Astrocyte (in vitro differentiated cells and primary cell): ENCODE measurements around the gene ZNF362. TPM values are rescaled to one million over a fixed set of nuclear protein-coding genes. Genes with fewer than 3 reads are reported as not detected.

Experiments
- DNase-seq: peaks from one replicate; pipeline ENCODE4 v3.0.0-alpha.2; 2010; ENCODE audit warnings: low read depth
- FAIRE-seq: peaks from 2 replicates; lab custom pipeline; 2011; peaks lifted over from hg19 to GRCh38; lab: Jason Lieb, UNC
- H2AFZ ChIP-seq: 2 replicates; pipeline ENCODE4 v1.6.0; 2012; ENCODE audit warnings: low read depth, low read length, inconsistent platforms
- H3K27ac ChIP-seq: 2 replicates; pipeline ENCODE4 v1.5.1; 2011; ENCODE audit warnings: low read depth, low read length, inconsistent platforms
- H3K27me3 ChIP-seq: 2 replicates; pipeline ENCODE4 v1.6.0; 2011; ENCODE audit warnings: low read length, inconsistent platforms; ENCODE audit not compliant: insufficient read depth
- H3K36me3 ChIP-seq: 2 replicates; pipeline ENCODE4 v1.5.1; 2011; ENCODE audit warnings: low read length, inconsistent platforms; ENCODE audit not compliant: insufficient read depth
- H3K4me1 ChIP-seq: 2 replicates; pipeline ENCODE4 v1.5.1; 2011; ENCODE audit warnings: low read length, inconsistent platforms; ENCODE audit not compliant: insufficient read depth
- H3K4me2 ChIP-seq: 2 replicates; pipeline ENCODE4 v1.6.0; 2012; ENCODE audit warnings: low read length, inconsistent platforms
- H3K4me3 ChIP-seq: 2 replicates; pipeline ENCODE4 v1.5.1; 2011; ENCODE audit warnings: low read depth, mild to moderate bottlenecking, low read length, inconsistent platforms; ENCODE audit not compliant: insufficient read depth
- H3K79me2 ChIP-seq: 2 replicates; pipeline ENCODE4 v1.6.0; 2012; ENCODE audit warnings: mild to moderate bottlenecking, low read length, inconsistent platforms; ENCODE audit not compliant: insufficient read depth
- H3K9ac ChIP-seq: 2 replicates; pipeline ENCODE4 v1.6.0; 2012; ENCODE audit warnings: mild to moderate bottlenecking, low read length, inconsistent platforms
- H3K9me3 ChIP-seq: 2 replicates; pipeline ENCODE4 v1.5.1; 2012; ENCODE audit warnings: low read depth, mild to moderate bottlenecking, low read length, inconsistent platforms; ENCODE audit not compliant: insufficient read depth
- H4K20me1 ChIP-seq: 2 replicates; pipeline ENCODE4 v1.6.0; 2012; ENCODE audit warnings: low read length, inconsistent platforms; ENCODE audit not compliant: insufficient read depth
- H3K27ac Mint-ChIP-seq: one replicate; pipeline ENCODE4 v1.8.0; 2021; ENCODE audit warnings: mild to moderate bottlenecking, mixed read lengths; ENCODE audit not compliant: unreplicated experiment
- H3K27me3 Mint-ChIP-seq: one replicate; pipeline ENCODE4 v1.8.0; 2021; ENCODE audit warnings: low read depth, mixed read lengths; ENCODE audit not compliant: unreplicated experiment
- H3K36me3 Mint-ChIP-seq: one replicate; pipeline ENCODE4 v1.8.0; 2021; ENCODE audit warnings: low read depth, mixed read lengths; ENCODE audit not compliant: unreplicated experiment
- H3K4me1 Mint-ChIP-seq: one replicate; pipeline ENCODE4 v1.8.0; 2021; ENCODE audit warnings: low read depth, mixed read lengths; ENCODE audit not compliant: unreplicated experiment
- H3K4me3 Mint-ChIP-seq: one replicate; pipeline ENCODE4 v1.8.0; 2021; ENCODE audit warnings: mild to moderate bottlenecking, moderate library complexity, mixed read lengths; ENCODE audit not compliant: unreplicated experiment
- H3K9me3 Mint-ChIP-seq: one replicate; pipeline ENCODE4 v1.8.0; 2021; ENCODE audit warnings: mild to moderate bottlenecking, mixed read lengths; ENCODE audit not compliant: unreplicated experiment
- CTCF ChIP-seq: IDR thresholded peaks from 2 replicates; pipeline ENCODE4 v1.5.1; 2011; ENCODE audit warnings: low read depth, mild to moderate bottlenecking, inconsistent platforms, low read length, moderate library complexity; ENCODE audit not compliant: insufficient read depth
- EZH2 ChIP-seq: IDR thresholded peaks from 2 replicates; pipeline ENCODE4 v1.6.1; 2012; ENCODE audit warnings: mild to moderate bottlenecking, low read length, inconsistent platforms; ENCODE audit not compliant: insufficient read depth
- total RNA-seq: library from RNA; stranded (reverse); gene quantifications from 2 replicates; pipeline ENCODE4 v1.2.1, GENCODE V29; 2021

Gene ZNF362
- total RNA-seq, 1 donor from 2014 or later: 38.7 TPM

DNA sequence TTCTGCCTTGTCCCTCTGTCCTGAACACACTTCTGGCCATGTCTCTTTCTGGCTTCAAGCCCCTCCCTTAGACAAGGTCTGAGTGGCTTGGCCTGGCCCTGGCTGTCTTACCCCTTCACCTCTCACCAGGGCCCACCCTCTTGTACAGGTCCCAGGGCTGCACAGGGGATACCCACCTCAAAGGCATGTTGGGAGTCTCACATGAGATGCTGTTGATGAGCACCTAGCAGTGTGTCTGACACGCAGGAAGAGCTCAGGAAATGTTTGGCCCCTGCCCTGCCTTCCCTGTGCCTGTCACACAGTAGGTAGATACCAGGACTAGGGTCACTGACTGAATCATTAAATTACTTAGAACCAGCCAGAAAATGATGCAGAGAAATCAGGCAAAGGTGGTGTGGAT lies 16.6 kb downstream of the ZNF362 start:
- no peak overlapping the region for H3K27ac ChIP-seq
- no peaks in the 10 kb centered on the region for H3K4me1 ChIP-seq
- H3K4me1 Mint-ChIP-seq: peaks cover 3% of the 10 kb centered on the region
- peaks cover 20% of the 10 kb centered on the region for H3K36me3 Mint-ChIP-seq
- no peaks in the 10 kb centered on the region for H3K9me3 Mint-ChIP-seq
- H3K4me2 ChIP-seq: no peak overlapping the region
- no peak overlapping the region for H2AFZ ChIP-seq
- H3K79me2 ChIP-seq: peaks cover 74% of the 10 kb centered on the region
- no peaks in the 10 kb centered on the region for H3K27me3 ChIP-seq
- no peak overlapping the region for H3K4me3 Mint-ChIP-seq
- no peak overlapping the region for H3K4me3 ChIP-seq
- H3K36me3 ChIP-seq: peaks cover 7% of the 10 kb centered on the region
- no peak overlapping the region for H3K9ac ChIP-seq
- peaks cover 80% of the 10 kb centered on the region for H4K20me1 ChIP-seq
- H3K27me3 Mint-ChIP-seq: no peaks in the 10 kb centered on the region
- FAIRE-seq: no peak
- TF ChIP-seq CTCF (no peak), EZH2 (no peak)
- DNase-seq: no peak
- no peaks in the 10 kb centered on the region for H3K9me3 ChIP-seq
- H3K27ac Mint-ChIP-seq: no peak overlapping the region

DNA sequence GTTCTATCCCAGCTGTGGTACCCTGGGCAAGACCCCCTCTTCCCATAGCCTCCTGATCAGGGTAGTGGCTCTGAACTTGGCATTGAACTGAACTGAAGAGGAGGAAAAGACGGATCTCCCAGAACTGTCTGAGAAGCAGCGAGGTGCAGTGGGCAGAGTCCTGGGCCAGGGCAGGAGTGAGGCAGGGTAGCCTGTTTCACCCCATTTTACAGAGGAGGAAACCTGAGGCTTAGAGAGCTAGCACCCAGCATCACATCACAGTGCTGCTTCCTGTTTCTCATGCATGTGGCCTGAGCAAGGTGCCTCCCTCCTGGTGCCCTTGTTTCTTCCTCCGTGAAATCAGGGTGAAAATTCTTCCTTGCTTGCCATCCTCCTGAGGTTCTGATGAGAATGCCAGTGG lies 17.1 kb downstream of the ZNF362 start:
- no peak overlapping the region for H3K27ac ChIP-seq
- H3K27me3 Mint-ChIP-seq: no peaks in the 10 kb centered on the region
- H3K36me3 ChIP-seq: peaks cover 9% of the 10 kb centered on the region
- no peak for TF ChIP-seq EZH2
- no peak for TF ChIP-seq CTCF
- H3K36me3 Mint-ChIP-seq: peaks cover 20% of the 10 kb centered on the region
- no peak overlapping the region for H3K4me3 Mint-ChIP-seq
- H3K4me3 ChIP-seq: no peak overlapping the region
- H3K27me3 ChIP-seq: no peaks in the 10 kb centered on the region
- no peaks in the 10 kb centered on the region for H3K4me1 ChIP-seq
- H3K9ac ChIP-seq: no peak overlapping the region
- DNase-seq (no peak), FAIRE-seq (no peak)
- no peaks in the 10 kb centered on the region for H3K9me3 Mint-ChIP-seq
- H3K4me2 ChIP-seq: no peak overlapping the region
- peaks cover 3% of the 10 kb centered on the region for H3K4me1 Mint-ChIP-seq
- H4K20me1 ChIP-seq: peaks cover 75% of the 10 kb centered on the region
- no peaks in the 10 kb centered on the region for H3K9me3 ChIP-seq
- H3K79me2 ChIP-seq: peaks cover 69% of the 10 kb centered on the region
- H2AFZ ChIP-seq: no peak overlapping the region
- H3K27ac Mint-ChIP-seq: no peak overlapping the region

DNA sequence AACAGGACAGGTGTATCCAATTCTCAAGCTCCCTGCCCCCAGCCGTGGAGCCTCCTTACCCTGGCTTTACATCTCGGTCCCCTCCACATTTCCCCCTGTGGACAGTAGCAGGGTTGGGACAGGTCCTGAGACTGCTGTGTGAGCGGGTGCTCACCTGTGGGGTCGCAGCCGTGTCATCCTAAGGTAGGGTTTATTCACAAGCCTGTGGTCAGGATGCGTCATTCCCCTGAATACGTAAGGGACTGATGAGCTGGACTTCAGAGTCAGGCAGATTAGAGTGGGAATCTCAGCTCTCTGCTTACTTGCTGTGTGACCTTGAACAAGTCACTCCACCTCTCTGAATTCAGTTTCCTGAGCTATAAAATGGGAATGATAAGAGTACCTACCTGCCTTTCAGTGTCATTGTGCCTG lies 17.7 kb downstream of the ZNF362 start:
- Mint-ChIP-seq H3K9me3 (no peaks in the 10 kb centered on the region), H3K27ac (no peak overlapping the region), H3K4me1 (peaks cover 3% of the 10 kb centered on the region), H3K27me3 (no peaks in the 10 kb centered on the region), H3K36me3 (peaks cover 20% of the 10 kb centered on the region), H3K4me3 (no peak overlapping the region)
- no peak for DNase-seq
- TF ChIP-seq EZH2: no peak
- no peak for TF ChIP-seq CTCF
- Histone ChIP-seq H3K79me2 (peaks cover 65% of the 10 kb centered on the region), H4K20me1 (peaks cover 69% of the 10 kb centered on the region), H3K36me3 (peaks cover 14% of the 10 kb centered on the region), H3K27ac (no peak overlapping the region), H3K27me3 (no peaks in the 10 kb centered on the region), H3K4me2 (no peak overlapping the region), H3K4me3 (no peak overlapping the region), H3K9ac (no peak overlapping the region), H2AFZ (no peak overlapping the region), H3K9me3 (no peaks in the 10 kb centered on the region), H3K4me1 (no peaks in the 10 kb centered on the region)
- no peak for FAIRE-seq
